SK-N-SH treated with all-trans-retinoic acid at 6 μM for 48 hours (cell line): Measurements from ENCODE around the gene BABAM1.

Experiments
- ATAC-seq: fragments of 200-7000 bp; cut with Tn5 transposase; 3 replicates; pipeline ENCODE4 v1.9.1; 2020; ENCODE audit warnings: mild to moderate bottlenecking, moderate library complexity
- ARNTL ChIP-seq: fragments of 450-650 bp; formaldehyde crosslinking; IDR thresholded peaks from 2 replicates; pipeline ENCODE4 v1.5.0; 2020; ENCODE audit warnings: low read depth, mild to moderate bottlenecking, moderate library complexity, borderline replicate concordance
- BACH2 ChIP-seq: fragments of 250-450 bp; sonication (Bioruptor Pico); IDR thresholded peaks from 2 replicates; pipeline ENCODE4 v1.9.0; 2021; ENCODE audit warnings: mild to moderate bottlenecking, borderline replicate concordance
- CSDC2 ChIP-seq: fragments of 250-450 bp; sonication (Bioruptor Pico); IDR thresholded peaks from 2 replicates; pipeline ENCODE4 v1.5.0; 2020; ENCODE audit warnings: mild to moderate bottlenecking, moderate library complexity
- ESRRG ChIP-seq: fragments of 250-450 bp; sonication (Bioruptor Pico); IDR thresholded peaks from 2 replicates; pipeline ENCODE4 v1.6.1; 2021; ENCODE audit warnings: mild to moderate bottlenecking
- GLIS3 ChIP-seq: fragments of 250-450 bp; sonication (Bioruptor Pico); IDR thresholded peaks from 2 replicates; pipeline ENCODE4 v1.5.0; 2020; ENCODE audit warnings: mild to moderate bottlenecking, moderate library complexity
- ISL1 ChIP-seq: fragments of 250-450 bp; sonication (Bioruptor Pico); IDR thresholded peaks from 2 replicates; pipeline ENCODE4 v2.1.2; 2022; ENCODE audit warnings: mild to moderate bottlenecking, moderate library complexity
- PPARA ChIP-seq: fragments of 250-450 bp; sonication (Bioruptor Pico); IDR thresholded peaks from 2 replicates; pipeline ENCODE4 v1.5.0; 2020; ENCODE audit warnings: mild to moderate bottlenecking, borderline replicate concordance
- RARB ChIP-seq: fragments of 250-450 bp; sonication (Bioruptor Pico); IDR thresholded peaks from 2 replicates; pipeline ENCODE4 v1.8.0; 2021; ENCODE audit warnings: mild to moderate bottlenecking, moderate library complexity
- SNAI2 ChIP-seq: fragments of 250-450 bp; sonication (Bioruptor Pico); IDR thresholded peaks from 2 replicates; pipeline ENCODE4 v1.5.0; 2020; ENCODE audit warnings: mild to moderate bottlenecking, moderate library complexity
- TCF4 ChIP-seq: fragments of 250-450 bp; sonication (Bioruptor Pico); IDR thresholded peaks from 2 replicates; pipeline ENCODE4 v1.8.0; 2021; ENCODE audit warnings: mild to moderate bottlenecking, moderate library complexity, borderline replicate concordance
- ZFP3 ChIP-seq: fragments of 250-450 bp; sonication (Bioruptor Pico); IDR thresholded peaks from 2 replicates; pipeline ENCODE4 v1.5.0; 2020; ENCODE audit warnings: mild to moderate bottlenecking, moderate library complexity
- ZFP30 ChIP-seq: fragments of 450-650 bp; formaldehyde crosslinking; IDR thresholded peaks from 2 replicates; pipeline ENCODE4 v1.5.0; 2022; ENCODE audit warnings: mild to moderate bottlenecking, moderate library complexity
- ZNF565 ChIP-seq: fragments of 450-650 bp; formaldehyde crosslinking; conservative IDR thresholded peaks from 2 replicates; pipeline ENCODE4 v1.5.0; 2020; ENCODE audit warnings: low read depth, mild to moderate bottlenecking, moderate library complexity
- ZNF70 ChIP-seq: fragments of 450-650 bp; formaldehyde crosslinking; IDR thresholded peaks from 2 replicates; pipeline ENCODE4 v1.5.0; 2020; ENCODE audit warnings: mild to moderate bottlenecking, moderate library complexity
- TF ChIP-seq, protein P1 (sequence below): fragments of 250-450 bp; sonication (Bioruptor Pico); IDR thresholded peaks from 2 replicates; pipeline ENCODE4 v1.5.0; 2020; ENCODE audit warnings: mild to moderate bottlenecking, moderate library complexity
- TF ChIP-seq, protein P2 (sequence below): fragments of 250-450 bp; sonication (Bioruptor Pico); IDR thresholded peaks from 2 replicates; pipeline ENCODE4 v1.8.0; 2020; ENCODE audit warnings: mild to moderate bottlenecking, moderate library complexity, borderline replicate concordance
- TF ChIP-seq, protein P3 (sequence below): fragments of 250-450 bp; sonication (Bioruptor Pico); IDR thresholded peaks from 2 replicates; pipeline ENCODE4 v1.5.1; 2020; ENCODE audit warnings: low read depth, mild to moderate bottlenecking, moderate library complexity
- TF ChIP-seq, protein P4 (sequence below): fragments of 250-450 bp; sonication (Bioruptor Pico); IDR thresholded peaks from 2 replicates; pipeline ENCODE4 v1.5.1; 2021; ENCODE audit warnings: mild to moderate bottlenecking, moderate library complexity

The BABAM1 gene

DNA sequence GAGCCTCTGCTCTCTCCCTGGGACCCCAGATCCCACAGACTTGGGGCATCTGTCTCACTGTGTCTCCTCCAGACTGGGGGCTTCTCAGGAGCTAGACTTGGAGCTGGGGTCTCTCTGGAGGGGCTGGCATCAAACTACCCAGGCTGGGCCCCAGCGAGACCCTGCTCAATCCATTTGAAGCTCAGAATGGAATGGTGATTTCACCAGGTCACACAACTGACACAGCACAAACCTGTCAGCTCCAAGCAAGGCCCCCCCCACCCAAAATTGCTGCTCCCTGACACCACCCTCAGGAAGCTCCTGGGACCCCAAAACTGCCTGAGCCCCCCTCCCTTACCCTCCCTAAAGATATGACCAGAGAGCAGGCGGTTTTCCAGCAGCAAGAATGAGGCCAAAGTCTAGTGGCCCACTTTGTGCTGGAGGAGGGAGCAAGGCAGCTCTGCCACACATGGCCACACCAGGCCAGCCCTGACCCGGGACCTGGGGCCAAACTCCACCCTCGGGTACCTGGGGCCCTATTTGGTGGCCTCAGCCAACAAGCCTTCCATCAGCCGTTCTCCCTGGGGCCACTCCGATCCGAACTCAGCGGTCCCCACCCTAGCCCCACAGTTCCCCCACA, 23.9 kb upstream of the BABAM1 start (continued):
- TF ChIP-seq, protein P1, sequence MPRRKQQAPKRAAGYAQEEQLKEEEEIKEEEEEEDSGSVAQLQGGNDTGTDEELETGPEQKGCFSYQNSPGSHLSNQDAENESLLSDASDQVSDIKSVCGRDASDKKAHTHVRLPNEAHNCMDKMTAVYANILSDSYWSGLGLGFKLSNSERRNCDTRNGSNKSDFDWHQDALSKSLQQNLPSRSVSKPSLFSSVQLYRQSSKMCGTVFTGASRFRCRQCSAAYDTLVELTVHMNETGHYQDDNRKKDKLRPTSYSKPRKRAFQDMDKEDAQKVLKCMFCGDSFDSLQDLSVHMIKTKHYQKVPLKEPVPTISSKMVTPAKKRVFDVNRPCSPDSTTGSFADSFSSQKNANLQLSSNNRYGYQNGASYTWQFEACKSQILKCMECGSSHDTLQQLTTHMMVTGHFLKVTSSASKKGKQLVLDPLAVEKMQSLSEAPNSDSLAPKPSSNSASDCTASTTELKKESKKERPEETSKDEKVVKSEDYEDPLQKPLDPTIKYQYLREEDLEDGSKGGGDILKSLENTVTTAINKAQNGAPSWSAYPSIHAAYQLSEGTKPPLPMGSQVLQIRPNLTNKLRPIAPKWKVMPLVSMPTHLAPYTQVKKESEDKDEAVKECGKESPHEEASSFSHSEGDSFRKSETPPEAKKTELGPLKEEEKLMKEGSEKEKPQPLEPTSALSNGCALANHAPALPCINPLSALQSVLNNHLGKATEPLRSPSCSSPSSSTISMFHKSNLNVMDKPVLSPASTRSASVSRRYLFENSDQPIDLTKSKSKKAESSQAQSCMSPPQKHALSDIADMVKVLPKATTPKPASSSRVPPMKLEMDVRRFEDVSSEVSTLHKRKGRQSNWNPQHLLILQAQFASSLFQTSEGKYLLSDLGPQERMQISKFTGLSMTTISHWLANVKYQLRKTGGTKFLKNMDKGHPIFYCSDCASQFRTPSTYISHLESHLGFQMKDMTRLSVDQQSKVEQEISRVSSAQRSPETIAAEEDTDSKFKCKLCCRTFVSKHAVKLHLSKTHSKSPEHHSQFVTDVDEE (CRISPR knock-in tag): no peak
- TF ChIP-seq SNAI2 (CRISPR knock-in tag): no peak

DNA sequence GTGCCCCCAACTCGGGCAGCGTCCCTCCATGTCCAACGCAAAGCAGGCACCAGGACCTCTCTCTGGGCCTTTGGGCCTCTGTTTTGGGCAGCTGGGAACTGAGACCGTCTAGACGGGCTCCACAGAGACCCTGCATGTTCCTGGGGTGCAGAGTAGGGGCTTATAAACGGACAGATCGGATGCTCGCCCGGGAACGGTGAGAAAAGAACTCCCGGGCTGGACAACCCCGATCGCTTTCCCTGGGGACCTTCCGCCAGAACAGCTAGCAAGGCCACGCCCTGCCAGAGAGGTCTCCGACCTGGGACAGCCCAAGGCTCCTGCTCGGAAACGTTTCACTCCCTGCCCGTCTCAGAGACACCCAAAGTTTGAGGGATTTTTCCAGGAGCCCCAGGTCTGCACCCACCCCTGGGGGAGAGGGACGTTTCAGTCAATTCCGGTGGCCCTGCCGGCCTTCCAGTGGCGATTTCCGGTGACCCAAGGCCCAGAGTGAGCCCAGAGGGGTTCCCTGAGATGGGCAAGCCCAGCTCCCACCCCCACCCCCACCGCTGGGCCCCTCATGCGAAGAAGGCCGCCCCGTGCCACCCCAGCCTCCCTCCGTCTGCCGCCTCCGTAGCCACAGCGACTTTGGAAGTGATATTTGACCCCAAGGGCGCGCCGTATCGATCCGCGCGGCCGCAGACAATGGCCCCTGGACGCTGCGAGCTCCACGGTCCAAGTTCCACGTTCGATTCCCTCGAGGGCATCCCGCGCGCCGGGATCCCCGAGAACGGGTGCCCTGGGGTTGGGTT, 23.2 kb upstream of the BABAM1 start:
- peak; percentile 66 for ATAC-seq
- TF ChIP-seq ZNF565 (no peak), ARNTL (CRISPR knock-in tag) (no peak), PPARA (CRISPR knock-in tag) (no peak), ISL1 (no peak), RARB (CRISPR knock-in tag) (no peak), TCF4 (CRISPR knock-in tag) (no peak), ZFP30 (no peak), GLIS3 (CRISPR knock-in tag) (no peak), CSDC2 (no peak), BACH2 (CRISPR knock-in tag) (no peak), ESRRG (CRISPR knock-in tag) (no peak)
- TF ChIP-seq, protein P2, sequence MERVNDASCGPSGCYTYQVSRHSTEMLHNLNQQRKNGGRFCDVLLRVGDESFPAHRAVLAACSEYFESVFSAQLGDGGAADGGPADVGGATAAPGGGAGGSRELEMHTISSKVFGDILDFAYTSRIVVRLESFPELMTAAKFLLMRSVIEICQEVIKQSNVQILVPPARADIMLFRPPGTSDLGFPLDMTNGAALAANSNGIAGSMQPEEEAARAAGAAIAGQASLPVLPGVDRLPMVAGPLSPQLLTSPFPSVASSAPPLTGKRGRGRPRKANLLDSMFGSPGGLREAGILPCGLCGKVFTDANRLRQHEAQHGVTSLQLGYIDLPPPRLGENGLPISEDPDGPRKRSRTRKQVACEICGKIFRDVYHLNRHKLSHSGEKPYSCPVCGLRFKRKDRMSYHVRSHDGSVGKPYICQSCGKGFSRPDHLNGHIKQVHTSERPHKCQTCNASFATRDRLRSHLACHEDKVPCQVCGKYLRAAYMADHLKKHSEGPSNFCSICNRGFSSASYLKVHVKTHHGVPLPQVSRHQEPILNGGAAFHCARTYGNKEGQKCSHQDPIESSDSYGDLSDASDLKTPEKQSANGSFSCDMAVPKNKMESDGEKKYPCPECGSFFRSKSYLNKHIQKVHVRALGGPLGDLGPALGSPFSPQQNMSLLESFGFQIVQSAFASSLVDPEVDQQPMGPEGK: no peak
- TF ChIP-seq, protein P3, sequence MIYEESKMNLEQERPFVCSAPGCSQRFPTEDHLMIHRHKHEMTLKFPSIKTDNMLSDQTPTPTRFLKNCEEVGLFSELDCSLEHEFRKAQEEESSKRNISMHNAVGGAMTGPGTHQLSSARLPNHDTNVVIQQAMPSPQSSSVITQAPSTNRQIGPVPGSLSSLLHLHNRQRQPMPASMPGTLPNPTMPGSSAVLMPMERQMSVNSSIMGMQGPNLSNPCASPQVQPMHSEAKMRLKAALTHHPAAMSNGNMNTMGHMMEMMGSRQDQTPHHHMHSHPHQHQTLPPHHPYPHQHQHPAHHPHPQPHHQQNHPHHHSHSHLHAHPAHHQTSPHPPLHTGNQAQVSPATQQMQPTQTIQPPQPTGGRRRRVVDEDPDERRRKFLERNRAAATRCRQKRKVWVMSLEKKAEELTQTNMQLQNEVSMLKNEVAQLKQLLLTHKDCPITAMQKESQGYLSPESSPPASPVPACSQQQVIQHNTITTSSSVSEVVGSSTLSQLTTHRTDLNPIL (CRISPR knock-in tag): no peak
- TF ChIP-seq, protein P4, sequence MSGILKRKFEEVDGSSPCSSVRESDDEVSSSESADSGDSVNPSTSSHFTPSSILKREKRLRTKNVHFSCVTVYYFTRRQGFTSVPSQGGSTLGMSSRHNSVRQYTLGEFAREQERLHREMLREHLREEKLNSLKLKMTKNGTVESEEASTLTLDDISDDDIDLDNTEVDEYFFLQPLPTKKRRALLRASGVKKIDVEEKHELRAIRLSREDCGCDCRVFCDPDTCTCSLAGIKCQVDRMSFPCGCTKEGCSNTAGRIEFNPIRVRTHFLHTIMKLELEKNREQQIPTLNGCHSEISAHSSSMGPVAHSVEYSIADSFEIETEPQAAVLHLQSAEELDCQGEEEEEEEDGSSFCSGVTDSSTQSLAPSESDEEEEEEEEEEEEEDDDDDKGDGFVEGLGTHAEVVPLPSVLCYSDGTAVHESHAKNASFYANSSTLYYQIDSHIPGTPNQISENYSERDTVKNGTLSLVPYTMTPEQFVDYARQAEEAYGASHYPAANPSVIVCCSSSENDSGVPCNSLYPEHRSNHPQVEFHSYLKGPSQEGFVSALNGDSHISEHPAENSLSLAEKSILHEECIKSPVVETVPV (CRISPR knock-in tag): no peak

DNA sequence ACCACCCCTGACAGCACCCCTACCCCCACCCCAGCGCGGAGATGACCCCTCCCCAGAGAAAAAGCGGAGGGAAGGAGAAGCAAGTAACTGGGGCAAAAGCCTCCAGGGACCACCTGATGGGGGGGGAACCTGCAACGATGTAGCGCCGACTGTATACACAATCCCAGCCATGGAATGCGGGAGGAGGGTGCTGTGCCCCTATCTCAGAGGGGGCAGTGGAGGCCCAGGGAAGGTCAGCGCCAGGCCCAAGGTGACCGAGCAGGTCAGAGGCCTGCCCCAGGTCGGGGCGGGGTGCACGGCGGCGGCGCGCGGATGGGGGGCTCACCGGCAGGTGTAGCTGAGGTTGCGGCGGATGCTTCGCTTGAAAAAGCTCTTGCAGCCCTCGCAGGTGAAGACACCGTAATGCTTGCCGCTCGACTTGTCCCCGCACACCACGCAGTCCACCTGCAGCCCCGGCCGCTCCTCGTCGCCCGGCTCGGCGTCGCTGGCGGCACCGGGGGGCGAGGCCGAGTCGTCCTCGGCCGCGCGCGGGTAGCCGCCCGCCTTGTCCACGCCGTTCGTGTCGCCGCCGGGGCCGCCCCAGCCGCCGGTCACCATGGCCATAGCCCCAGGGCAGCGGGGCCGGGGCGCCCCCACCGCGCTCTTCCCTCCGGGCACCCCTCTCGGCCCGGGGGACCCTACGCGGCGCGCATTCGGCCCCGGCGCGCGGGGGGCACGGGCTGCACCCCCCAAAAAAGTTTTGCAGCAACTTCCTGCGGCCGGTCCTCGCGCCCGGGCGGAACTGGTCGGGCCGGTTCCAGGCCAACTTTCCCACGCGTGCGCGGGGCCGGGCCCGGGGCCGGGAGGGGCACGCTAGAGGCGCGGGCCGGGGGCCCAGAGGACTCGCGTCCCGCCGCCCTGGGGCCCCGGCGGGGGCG, 22.4 kb upstream of the BABAM1 start:
- ATAC-seq: no peak

DNA sequence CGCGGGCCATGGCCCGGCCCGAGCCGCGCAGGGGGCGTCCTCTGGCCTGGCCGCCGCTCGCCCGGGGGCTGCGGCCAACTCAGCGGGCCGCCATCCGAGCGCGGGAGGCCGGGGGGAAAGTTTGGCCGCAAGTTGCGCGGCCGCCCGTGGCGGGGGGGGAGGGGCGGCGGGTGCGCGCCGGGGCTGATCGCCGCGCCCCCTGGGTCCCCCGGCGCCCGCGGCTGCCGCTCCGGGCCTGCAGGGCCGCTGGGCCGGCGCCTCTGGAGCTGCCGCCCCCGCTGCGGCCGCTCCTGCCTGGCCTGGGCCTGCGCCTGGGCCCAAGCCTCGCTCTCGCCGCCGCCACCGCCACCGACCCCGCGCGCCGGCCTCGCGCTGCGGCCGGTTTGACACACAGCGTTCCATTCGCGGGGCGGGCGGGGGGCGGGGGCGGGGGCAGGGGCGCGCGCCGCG, 21.7 kb upstream of the BABAM1 start, which contains the start of gene NR2F6:
TSS of gene NR2F6 (minus strand) at position 385 of the 450 bp plus-strand sequence. CDS start 699 bp downstream, outside the sequence.
- ATAC-seq: no peak
- TF ChIP-seq, protein P4 (CRISPR knock-in tag): no peak
- TF ChIP-seq RARB (CRISPR knock-in tag): no peak
- TF ChIP-seq ESRRG (CRISPR knock-in tag): no peak

More for the DNA sequence above, 22.4 kb upstream of the BABAM1 start:
- TF ChIP-seq ZFP3 (CRISPR knock-in tag) (no peak), BACH2 (CRISPR knock-in tag) (no peak), ZNF70 (CRISPR knock-in tag) (no peak), TCF4 (CRISPR knock-in tag) (no peak)
